WTC11 (cell line): ENCODE measurements around the gene BABAM2. TPM values are rescaled to one million over a fixed set of nuclear protein-coding genes. Genes with fewer than 3 reads are reported as not detected.

Experiments
- ATAC-seq: fragments of 200-7000 bp; cut with Tn5 transposase; 2 replicates; pipeline ENCODE4 v1.10.0; 2021; ENCODE audit warnings: mild to moderate bottlenecking, moderate library complexity
- CTCF ChIA-PET: fragments of 300-600 bp; sonication (Branson Sonifier 250); formaldehyde crosslinking; loops from one replicate; lab custom pipeline; 2021; ENCODE audit warnings: antibody characterized with exemption; lab: Charles Lee
- POLR2A ChIA-PET: fragments of 350-600 bp; sonication (Branson Sonifier 250); formaldehyde crosslinking; loops from one replicate; lab custom pipeline; 2021; ENCODE audit warnings: antibody characterized with exemption; lab: Charles Lee
- DNase-seq: peaks from one replicate; pipeline ENCODE4 v3.0.0; 2021; ENCODE audit warnings: low spot score
- H3K27ac Mint-ChIP-seq: 2 replicates; pipeline ENCODE4 v1.8.0; 2021; ENCODE audit warnings: mixed read lengths
- H3K27me3 Mint-ChIP-seq: 2 replicates; pipeline ENCODE4 v1.8.0; 2021; ENCODE audit warnings: low read depth, mild to moderate bottlenecking, moderate library complexity, mixed read lengths
- H3K36me3 Mint-ChIP-seq: 2 replicates; pipeline ENCODE4 v1.8.0; 2021; ENCODE audit warnings: mixed read lengths
- H3K4me1 Mint-ChIP-seq: 2 replicates; pipeline ENCODE4 v1.8.0; 2022; ENCODE audit warnings: mixed read lengths
- H3K4me3 Mint-ChIP-seq: 2 replicates; pipeline ENCODE4 v1.8.0; 2021; ENCODE audit warnings: mild to moderate bottlenecking, moderate library complexity, mixed read lengths
- H3K9me3 Mint-ChIP-seq: 2 replicates; pipeline ENCODE4 v1.8.0; 2021; ENCODE audit warnings: mixed read lengths
- ATF3 ChIP-seq: sonication (generic); formaldehyde crosslinking; conservative IDR thresholded peaks from 2 replicates; pipeline ENCODE4 v1.8.1; 2022; ENCODE audit warnings: mild to moderate bottlenecking, missing genetic modification reagents
- IRF1 ChIP-seq: sonication (generic); formaldehyde crosslinking; IDR thresholded peaks from 2 replicates; pipeline ENCODE4 v1.8.0; 2023; ENCODE audit warnings: missing genetic modification reagents
- IRF2 ChIP-seq: sonication (generic); formaldehyde crosslinking; IDR thresholded peaks from 2 replicates; pipeline ENCODE4 v1.8.0; 2022; ENCODE audit warnings: low read depth, missing genetic modification reagents, borderline replicate concordance
- JAZF1 ChIP-seq: fragments of 250-450 bp; sonication (Bioruptor Pico); IDR thresholded peaks from 2 replicates; pipeline ENCODE4 v1.9.0; 2021; ENCODE audit warnings: moderate library complexity, mild to moderate bottlenecking, inconsistent platforms
- KAT7 ChIP-seq: sonication (generic); formaldehyde crosslinking; IDR thresholded peaks from 2 replicates; pipeline ENCODE4 v1.8.1; 2023; ENCODE audit warnings: missing genetic modification reagents, mild to moderate bottlenecking, borderline replicate concordance
- MAX ChIP-seq: sonication (generic); formaldehyde crosslinking; IDR thresholded peaks from 2 replicates; pipeline ENCODE4 v1.8.0; 2022; ENCODE audit warnings: mild to moderate bottlenecking, missing genetic modification reagents
- MLX ChIP-seq: sonication (generic); formaldehyde crosslinking; IDR thresholded peaks from 2 replicates; pipeline ENCODE4 v1.8.1; 2023; ENCODE audit warnings: mild to moderate bottlenecking, missing genetic modification reagents, moderate library complexity
- NR1H2 ChIP-seq: sonication (generic); formaldehyde crosslinking; IDR thresholded peaks from 2 replicates; pipeline ENCODE4 v1.9.0; 2021; ENCODE audit warnings: mild to moderate bottlenecking, moderate library complexity, missing genetic modification reagents
- RELA ChIP-seq: sonication (generic); formaldehyde crosslinking; IDR thresholded peaks from 2 replicates; pipeline ENCODE4 v1.8.1; 2022; ENCODE audit warnings: missing genetic modification reagents, mild to moderate bottlenecking, borderline replicate concordance
- SP1 ChIP-seq: sonication (generic); formaldehyde crosslinking; conservative IDR thresholded peaks from 2 replicates; pipeline ENCODE4 v1.8.1; 2022; ENCODE audit warnings: missing genetic modification reagents
- STAT6 ChIP-seq: sonication (generic); formaldehyde crosslinking; conservative IDR thresholded peaks from 2 replicates; pipeline ENCODE4 v1.8.1; 2023; ENCODE audit warnings: mild to moderate bottlenecking, low read depth, missing genetic modification reagents, moderate library complexity
- TCF7 ChIP-seq: sonication (generic); formaldehyde crosslinking; IDR thresholded peaks from 2 replicates; pipeline ENCODE4 v1.8.0; 2022; ENCODE audit warnings: mild to moderate bottlenecking, low read depth, missing genetic modification reagents, moderate library complexity
- USF1 ChIP-seq: sonication (generic); formaldehyde crosslinking; IDR thresholded peaks from 2 replicates; pipeline ENCODE4 v1.8.0; 2022; ENCODE audit warnings: mild to moderate bottlenecking, missing genetic modification reagents
- ZNF232 ChIP-seq: sonication (generic); formaldehyde crosslinking; IDR thresholded peaks from 2 replicates; pipeline ENCODE4 v1.8.0; 2022; ENCODE audit warnings: mild to moderate bottlenecking, missing genetic modification reagents
- ZNF263 ChIP-seq: sonication (generic); formaldehyde crosslinking; IDR thresholded peaks from 2 replicates; pipeline ENCODE4 v1.8.1; 2022; ENCODE audit warnings: low read depth, mild to moderate bottlenecking, moderate library complexity, missing genetic modification reagents
- ZNF317 ChIP-seq: sonication (generic); formaldehyde crosslinking; IDR thresholded peaks from 2 replicates; pipeline ENCODE4 v1.8.1; 2023; ENCODE audit warnings: low read depth, mild to moderate bottlenecking, moderate library complexity, missing genetic modification reagents, borderline replicate concordance
- ZNF396 ChIP-seq: fragments of 250-450 bp; sonication (Bioruptor Pico); IDR thresholded peaks from 2 replicates; pipeline ENCODE4 v1.8.0; 2021; ENCODE audit warnings: mild to moderate bottlenecking, moderate library complexity, borderline replicate concordance
- ZNF416 ChIP-seq: fragments of 250-450 bp; sonication (Bioruptor Pico); IDR thresholded peaks from 2 replicates; pipeline ENCODE4 v1.9.0; 2021; ENCODE audit warnings: mild to moderate bottlenecking, inconsistent platforms
- ZNF425 ChIP-seq: fragments of 250-450 bp; sonication (Bioruptor Pico); conservative IDR thresholded peaks from 2 replicates; pipeline ENCODE4 v1.9.0; 2021; ENCODE audit warnings: mild to moderate bottlenecking
- ZNF512 ChIP-seq: sonication (generic); formaldehyde crosslinking; IDR thresholded peaks from 2 replicates; pipeline ENCODE4 v1.8.1; 2022; ENCODE audit warnings: missing genetic modification reagents, borderline replicate concordance
- total RNA-seq: library from RNA; stranded (reverse); gene quantifications from 3 replicates; pipeline ENCODE4 v1.2.3, GENCODE V29; 2021

BABAM2 gene
- total RNA-seq, 1 experiment from 2014 or later, result 16.5 TPM

- TF ChIP-seq ZNF416 (CRISPR knock-in tag) (no peak), JAZF1 (CRISPR knock-in tag) (no peak), USF1 (no peak), ATF3 (CRISPR knock-in tag) (no peak), MLX (no peak), ZNF232 (no peak), KAT7 (CRISPR knock-in tag) (no peak), IRF1 (CRISPR knock-in tag) (no peak)
Measured at GRCh38 chr2:28263690-28264089, 373.2 kb downstream of the BABAM2 start (continued).

GRCh38 chr2:28267282-28267681 is 376.8 kb downstream of the BABAM2 start:
- Mint-ChIP-seq H3K27ac (no peak overlapping the region), H3K36me3 (no peaks in the 10 kb centered on the region), H3K4me1 (peaks cover 24% of the 10 kb centered on the region), H3K4me3 (no peak overlapping the region), H3K9me3 (no peaks in the 10 kb centered on the region), H3K27me3 (no peaks in the 10 kb centered on the region)
- ChIA-PET CTCF (no interaction called here), POLR2A (no interaction called here)
- ATAC-seq (no peak), DNase-seq (no peak)
- no peak for TF ChIP-seq TCF7 (CRISPR knock-in tag)
- no peak for TF ChIP-seq SP1
- no peak for TF ChIP-seq MAX (CRISPR knock-in tag)

- TF ChIP-seq ZNF263 (CRISPR knock-in tag) (no peak), ZNF512 (CRISPR knock-in tag) (no peak), RELA (CRISPR knock-in tag) (no peak), ZNF425 (CRISPR knock-in tag) (no peak), ZNF396 (no peak), ZNF317 (CRISPR knock-in tag) (no peak), IRF2 (CRISPR knock-in tag) (no peak), NR1H2 (CRISPR knock-in tag) (no peak), STAT6 (CRISPR knock-in tag) (no peak), JAZF1 (CRISPR knock-in tag) (no peak), MAX (CRISPR knock-in tag) (no peak)
- TF ChIP-seq, all 79 proteins: peak for 0
- no peak for DNase-seq
- H3K9me3 Mint-ChIP-seq, result no peaks in the 10 kb centered on the region
- no peaks in the 10 kb centered on the region for H3K27me3 Mint-ChIP-seq
- H3K4me3 Mint-ChIP-seq, result no peak overlapping the region
- H3K27ac Mint-ChIP-seq, result no peak overlapping the region
- H3K4me1 Mint-ChIP-seq, result peaks cover 22% of the 10 kb centered on the region
- H3K36me3 Mint-ChIP-seq, result no peaks in the 10 kb centered on the region
- ChIA-PET CTCF (no interaction called here), POLR2A (interaction anchor here (0.6 kb wide), 1 partner anchor 193 kb away, joined by 3 read pairs; no protein-coding TSS in a partner anchor)
- no peak for ATAC-seq
Measured at GRCh38 chr2:28268386-28268785, 377.9 kb downstream of the BABAM2 start.
